HG02943 (cell line): ENCODE measurements around the gene STYK1.
"Not testable (repeated sequence)": the region's sequence is repeated elsewhere in the genome, so short reads cannot be mapped to it uniquely, and the experiment has no call there.

ENCODE experiments used
- ATAC-seq: cut with Tn5 transposase; IDR thresholded peaks from one replicate; pipeline ENCODE4 v1.9.1; 2021; ENCODE audit warnings: mild to moderate bottlenecking, low read depth, moderate library complexity; ENCODE audit not compliant: unreplicated experiment

Gene STYK1

GRCh38 chr12:10690906-10691305 is 17.1 kb upstream of the STYK1 start:
- no peak for ATAC-seq

GRCh38 chr12:10689146-10689545 is 15.3 kb upstream of the STYK1 start:
- no peak for ATAC-seq

DNA sequence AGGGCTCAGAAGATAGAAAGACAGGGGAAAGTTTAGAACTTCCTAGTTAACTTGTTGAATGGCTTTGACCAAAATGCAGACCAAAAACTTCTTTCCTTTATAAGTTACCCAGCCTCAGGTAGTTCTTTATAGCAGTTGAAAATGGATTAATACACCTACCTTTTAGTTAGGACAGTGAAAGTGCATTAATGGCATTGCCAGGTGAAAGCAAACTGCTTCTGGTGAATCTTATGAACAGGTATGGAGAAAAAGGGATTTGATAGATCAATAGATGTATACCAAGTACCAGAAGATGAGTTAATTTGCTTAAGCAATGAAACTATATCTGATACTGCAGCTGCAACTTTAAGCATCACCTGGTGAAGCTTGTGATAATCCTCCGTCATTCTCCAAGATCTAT is 14.2 kb upstream of the STYK1 start:
- ATAC-seq: no peak

DNA sequence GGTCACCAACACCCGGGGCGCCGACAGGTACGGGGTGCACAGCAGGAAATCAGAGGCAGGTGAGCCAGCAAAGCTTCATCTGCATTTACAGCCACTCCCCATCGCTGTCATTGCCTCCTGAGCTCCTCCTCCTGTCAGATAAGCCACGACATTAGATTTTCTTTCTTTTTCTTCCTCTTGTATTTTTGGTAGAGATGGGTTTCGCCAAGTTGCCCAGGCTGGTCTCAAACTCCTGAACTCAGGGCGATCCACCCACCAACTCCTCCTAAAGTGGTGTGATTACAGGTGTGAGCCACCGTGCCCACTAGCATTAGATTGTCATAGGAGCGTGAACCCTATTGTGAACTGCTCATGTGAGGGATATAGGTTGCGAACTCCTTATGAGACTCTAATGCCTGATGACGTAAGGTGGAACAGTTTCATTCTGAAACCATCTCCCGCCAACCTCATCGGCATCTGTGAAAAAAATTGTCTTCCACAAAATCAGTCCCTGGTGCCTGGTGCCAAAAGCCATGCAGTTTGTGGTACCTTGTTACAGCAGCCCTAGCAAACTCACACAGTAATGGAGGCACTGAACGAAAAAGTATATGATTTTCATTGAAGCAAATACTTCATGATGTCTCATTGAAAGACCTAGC is 1.5 kb downstream of the STYK1 start:
- ATAC-seq: no peak

- ATAC-seq: no peak
These were observed 4.3 kb downstream of the STYK1 start for GRCh38 chr12:10669533-10669932.

DNA sequence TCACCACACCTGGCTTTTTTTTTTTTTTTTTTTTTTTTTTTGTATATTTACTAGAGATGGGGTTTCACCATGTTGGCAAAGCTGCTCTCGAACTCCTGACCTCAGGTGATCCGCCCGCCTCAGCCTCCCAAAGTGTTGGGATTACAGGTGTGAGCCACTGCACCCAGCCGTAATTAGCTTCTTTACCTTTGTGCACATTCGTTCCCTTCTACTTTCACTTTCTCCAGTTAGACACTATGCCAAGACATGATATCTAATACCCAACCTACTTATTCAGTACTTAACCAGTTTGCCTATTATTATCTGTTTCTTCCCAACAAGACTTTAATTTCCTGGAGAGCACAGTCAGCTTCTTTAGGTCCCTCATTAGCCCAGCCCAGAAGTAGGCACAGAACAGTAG is 5.3 kb downstream of the STYK1 start:
- ATAC-seq: no peak

DNA sequence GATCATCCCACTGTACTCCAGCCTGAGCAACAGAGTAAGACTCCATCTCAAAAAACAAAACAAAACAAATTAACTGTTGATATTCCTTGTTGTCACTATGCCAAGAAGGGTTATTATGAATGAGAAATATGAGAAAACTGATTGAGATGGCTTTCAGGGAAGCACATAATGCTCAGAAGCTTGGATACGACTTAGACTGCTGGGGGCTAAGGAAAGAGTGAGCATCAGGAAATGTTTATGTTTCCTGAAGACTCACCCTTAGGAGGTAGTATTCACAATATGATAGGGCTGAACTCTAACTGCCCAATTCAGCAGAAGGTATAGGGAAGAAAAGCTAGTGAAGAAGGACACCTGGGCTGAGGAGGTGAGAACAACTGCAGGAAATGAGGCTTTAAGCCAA is 6.3 kb downstream of the STYK1 start:
- no peak for ATAC-seq

DNA sequence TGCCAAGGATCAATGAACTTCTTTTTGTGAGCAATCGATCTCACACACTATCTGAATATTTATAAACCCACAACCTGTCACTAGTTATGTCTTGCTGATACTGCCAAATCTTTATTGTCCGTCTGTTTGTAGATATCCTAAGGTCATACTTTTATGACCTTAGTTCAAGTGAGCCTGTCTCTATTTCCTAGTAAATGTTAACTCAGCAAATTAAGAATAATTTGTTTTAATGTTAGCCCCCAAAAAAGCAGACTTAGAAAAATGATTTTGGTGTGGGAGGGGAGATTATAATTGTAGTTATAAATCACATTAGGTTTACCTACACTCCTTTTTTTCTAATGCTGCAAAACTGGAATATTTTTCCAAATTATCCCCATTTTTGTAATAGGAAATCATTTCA is 9.4 kb downstream of the STYK1 start:
- ATAC-seq: no peak

- ATAC-seq: no peak
These were observed 10.0 kb downstream of the STYK1 start for GRCh38 chr12:10663869-10664268.

- no peak for ATAC-seq
These were observed 12.5 kb downstream of the STYK1 start for GRCh38 chr12:10661338-10661737.

GRCh38 chr12:10654003-10654402 is 19.8 kb downstream of the STYK1 start:
- ATAC-seq: no peak

DNA sequence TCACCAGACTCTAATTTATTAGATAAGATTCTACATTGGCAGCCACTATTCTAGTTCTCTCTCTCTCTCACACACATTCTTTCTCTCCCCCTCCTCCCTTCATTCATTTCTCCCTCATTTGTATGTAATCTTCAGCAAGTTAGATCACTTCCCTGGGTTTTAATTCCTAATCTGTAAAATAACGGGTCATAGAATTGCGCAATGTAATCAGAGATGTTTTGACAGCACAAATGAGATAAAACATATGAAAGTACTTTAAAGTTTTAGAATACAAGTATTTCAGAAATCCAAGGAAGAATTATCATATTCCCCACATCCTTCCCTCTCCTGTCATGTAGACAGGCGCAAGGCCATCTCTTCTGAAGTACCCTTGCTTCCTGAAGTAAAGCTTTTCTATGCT is 21.7 kb downstream of the STYK1 start:
- no peak for ATAC-seq

- not testable (repeated sequence) for ATAC-seq
These were observed 27.3 kb downstream of the STYK1 start for GRCh38 chr12:10646576-10646975.

GRCh38 chr12:10645910-10646309 is 27.9 kb downstream of the STYK1 start:
- no peak for ATAC-seq

DNA sequence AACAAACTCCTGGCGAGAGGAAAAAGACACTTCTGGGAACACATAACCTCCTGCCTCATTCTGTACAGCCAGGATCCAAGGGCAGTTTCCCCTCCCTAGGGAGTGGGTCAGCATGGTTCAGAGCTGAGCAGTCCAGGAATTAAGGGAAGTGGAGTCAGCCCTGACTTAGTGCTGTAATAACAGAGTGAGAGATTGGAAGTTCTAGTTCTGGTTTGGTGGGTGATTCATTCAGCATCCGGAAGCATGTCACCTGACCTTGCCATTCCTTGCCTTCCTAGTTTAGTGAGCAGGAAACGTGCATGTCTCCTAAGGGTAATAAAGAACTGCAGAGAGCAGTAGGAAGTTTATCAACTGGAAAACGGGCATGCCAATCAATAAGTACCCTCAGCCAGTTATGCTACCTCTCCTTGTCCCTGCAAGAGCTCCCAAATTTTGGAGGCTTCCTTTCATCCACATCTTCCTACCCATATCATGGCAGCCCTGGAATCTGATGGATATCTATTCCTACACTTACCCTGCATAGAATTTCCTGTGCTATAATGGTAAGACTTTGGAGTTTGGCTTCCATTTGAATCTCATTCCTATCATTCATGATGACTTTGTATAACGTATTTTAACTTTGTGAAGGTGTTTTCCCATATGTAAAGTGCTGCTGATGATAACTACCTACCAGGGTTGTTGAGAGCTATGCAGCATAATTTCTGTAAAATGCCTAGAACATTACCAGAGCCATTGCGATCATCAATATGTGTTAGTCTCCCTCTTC is 31.9 kb downstream of the STYK1 start:
- no peak for ATAC-seq

- ATAC-seq: no peak
These were observed 35.1 kb downstream of the STYK1 start for GRCh38 chr12:10638728-10639127.

DNA sequence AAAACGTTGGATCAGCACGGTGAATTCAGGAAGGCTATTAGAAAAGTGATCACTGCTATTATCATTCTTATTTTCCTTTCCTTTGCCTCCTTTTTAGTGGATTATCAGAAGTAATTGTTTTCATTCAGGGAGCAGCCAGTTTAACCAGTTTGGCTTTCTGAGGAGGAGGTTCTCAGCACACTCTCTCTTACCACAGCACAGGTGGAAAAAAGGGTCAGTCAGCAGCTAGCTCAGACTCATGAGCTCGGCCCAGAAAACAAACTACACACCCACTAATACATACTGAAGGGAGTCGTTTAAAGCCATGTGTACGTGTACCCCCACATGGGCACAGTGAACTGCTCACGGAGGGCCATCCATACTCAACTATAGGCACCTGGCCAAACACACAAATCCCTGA is 37.2 kb downstream of the STYK1 start:
- no peak for ATAC-seq

DNA sequence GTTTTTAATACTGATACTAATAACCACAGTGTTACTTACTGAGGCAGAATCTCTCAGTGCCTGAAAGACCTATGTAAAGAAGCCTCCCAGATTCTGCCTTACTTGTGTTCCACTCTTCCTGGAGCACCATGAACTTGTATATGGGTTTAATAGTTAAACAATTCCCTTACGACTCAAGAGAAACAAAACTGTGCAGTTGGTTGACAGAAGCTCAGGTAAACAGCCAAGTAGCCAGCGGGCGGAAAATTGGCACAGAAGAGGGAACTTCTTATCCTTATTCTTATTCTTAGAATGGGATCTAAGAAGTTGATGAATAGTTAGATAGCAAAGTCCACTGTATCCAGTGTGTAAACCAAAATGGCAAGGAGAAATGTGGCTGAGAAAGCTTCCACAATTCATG is 37.7 kb downstream of the STYK1 start:
- no peak for ATAC-seq

- no peak for ATAC-seq
These were observed 38.5 kb downstream of the STYK1 start for GRCh38 chr12:10635306-10635705.

- ATAC-seq: no peak
These were observed 39.4 kb downstream of the STYK1 start for GRCh38 chr12:10634427-10634826.

DNA sequence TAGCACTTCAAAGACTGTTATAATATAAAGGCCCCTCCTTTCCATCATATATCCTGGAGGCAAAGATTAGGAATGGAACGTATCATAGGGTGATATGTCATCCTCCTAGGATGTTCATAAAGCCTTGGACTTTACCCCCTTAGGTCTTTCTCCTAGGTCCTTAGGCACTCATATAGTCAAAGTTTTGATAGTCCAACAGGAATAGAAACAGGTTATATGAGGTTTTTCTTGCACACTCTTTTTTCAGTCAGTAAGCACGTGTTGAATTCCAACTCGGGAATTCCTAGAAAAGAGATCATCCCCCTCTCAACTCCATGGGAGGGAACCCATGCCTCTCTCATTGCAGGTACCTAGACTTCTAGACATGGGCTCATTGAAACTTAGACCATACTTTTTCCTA is 40.3 kb downstream of the STYK1 start:
- ATAC-seq: no peak

DNA sequence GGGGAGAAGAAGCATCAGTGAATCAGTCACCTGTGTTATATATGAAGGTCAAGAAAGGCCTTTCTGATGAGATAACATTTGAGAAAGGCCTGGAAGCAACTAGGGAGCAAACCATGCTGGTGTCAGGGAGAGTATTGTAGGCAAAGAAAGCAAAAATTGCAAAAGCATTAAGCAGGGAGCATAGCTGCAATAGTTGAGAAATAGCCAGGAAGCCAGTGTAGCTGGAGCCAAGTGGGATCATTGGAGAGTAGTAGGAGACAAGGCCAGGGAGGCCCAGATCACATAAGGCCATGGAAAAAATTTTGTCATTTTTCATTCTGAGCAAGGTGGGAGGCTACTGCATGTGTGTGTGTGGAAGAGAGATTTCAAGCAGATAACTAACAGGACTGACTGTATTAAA is 41.6 kb downstream of the STYK1 start:
- ATAC-seq: no peak
